22Rv1 (cell line): ENCODE data around the gene CAMSAP1.

ENCODE experiments used
- CTCF ChIP-seq: fragments of 450-650 bp; IDR thresholded peaks from 2 replicates; pipeline ENCODE4 v1.5.1; 2017; ENCODE audit warnings: mild to moderate bottlenecking
- ZFX ChIP-seq: fragments of 450-650 bp; IDR thresholded peaks from 2 replicates; pipeline ENCODE4 v1.6.1; 2017; ENCODE audit warnings: antibody characterized with exemption, borderline replicate concordance

- TF ChIP-seq CTCF, result no peak
- TF ChIP-seq ZFX, result no peak
Observed at GRCh38 chr9:135910757-135911156, 3.4 kb upstream of the CAMSAP1 start.
